ENCODE measurements around the gene LRRC30. TPM values are rescaled to one million over a fixed set of nuclear protein-coding genes. Genes with fewer than 3 reads are reported as not detected.

LRRC30 gene
- polyA plus RNA-seq, 1 donor (not counting 4 experiments of a cell fraction or from before 2014, with no cell fraction given): not detected

- Histone ChIP-seq H3K27ac (ENCODE audit: control insufficient read depth, insufficient read depth, low read length) (no peak overlapping the region), H3K4me2 (ENCODE audit: control insufficient read depth, extremely low read depth, insufficient read depth, low read depth, low read length) (no peak overlapping the region), H3K4me1 (ENCODE audit: control insufficient read depth, extremely low read depth, insufficient read depth, low read length) (no peaks in the 10 kb centered on the region), H2AFZ (ENCODE audit: control insufficient read depth, low read length) (no peak overlapping the region), H3K27me3 (ENCODE audit: control insufficient read depth, extremely low read depth, insufficient read depth, low read length) (peaks cover 3% of the 10 kb centered on the region), H3K4me3 (ENCODE audit: control insufficient read depth in 2 of 3, extremely low read depth in 1 of 3, insufficient read depth in 2 of 3, low read depth in 1 of 3, low read length in 3 of 3) (no peak overlapping the region), H4K20me1 (ENCODE audit: control insufficient read depth, extremely low read depth, insufficient read depth, low read length) (no peaks in the 10 kb centered on the region), H3K36me3 (ENCODE audit: control insufficient read depth in 2 of 2, extremely low read depth in 1 of 2, insufficient read depth in 2 of 2, low read length in 2 of 2) (no peaks in the 10 kb centered on the region), H3K9ac (ENCODE audit: control insufficient read depth, extremely low read depth, insufficient read depth, low read length) (no peak overlapping the region), H3K79me2 (ENCODE audit: control insufficient read depth, insufficient read depth, low read length) (no peaks in the 10 kb centered on the region), H3K9me1 (ENCODE audit: control insufficient read depth, extremely low read depth, insufficient read depth, low read length) (no peaks in the 10 kb centered on the region), H3K9me3 (ENCODE audit: control insufficient read depth, low read depth, low read length) (no peaks in the 10 kb centered on the region)
- dilution Hi-C loops (cut with MboI; ENCODE audit: extremely low pct_ligation_motif_present, low sequenced_read_pairs): loop anchor here (25.0 kb wide), 1 partner anchor 161 kb away; no protein-coding TSS in a partner anchor
- TF ChIP-seq CTCF (optimal IDR thresholded peaks at IDR 0.05 in 1 of 3, IDR thresholded peaks at IDR 0.05 in 1 of 3, conservative IDR thresholded peaks at IDR 0.05 in 1 of 3; ENCODE audit: extremely low read depth in 1 of 3, insufficient read depth in 2 of 3, low read length in 3 of 3) (no peak), EZH2 (IDR thresholded peaks at IDR 0.05; ENCODE audit: low read length) (no peak)
- no peak for FAIRE-seq
- no peak for DNase-seq (ENCODE audit: low read depth, low spot score)
These were observed 33.0 kb upstream of the LRRC30 start for GRCh38 chr18:7197854-7198253.

- Histone ChIP-seq H3K9me3 (ENCODE audit: control insufficient read depth, low read depth, low read length) (no peaks in the 10 kb centered on the region), H3K79me2 (ENCODE audit: control insufficient read depth, insufficient read depth, low read length) (no peaks in the 10 kb centered on the region), H3K27me3 (ENCODE audit: control insufficient read depth, extremely low read depth, insufficient read depth, low read length) (peaks cover 3% of the 10 kb centered on the region), H4K20me1 (ENCODE audit: control insufficient read depth, extremely low read depth, insufficient read depth, low read length) (no peaks in the 10 kb centered on the region), H3K9me1 (ENCODE audit: control insufficient read depth, extremely low read depth, insufficient read depth, low read length) (no peaks in the 10 kb centered on the region), H3K27ac (ENCODE audit: control insufficient read depth, insufficient read depth, low read length) (no peak overlapping the region), H3K36me3 (ENCODE audit: control insufficient read depth in 2 of 2, extremely low read depth in 1 of 2, insufficient read depth in 2 of 2, low read length in 2 of 2) (no peaks in the 10 kb centered on the region), H3K4me2 (ENCODE audit: control insufficient read depth, extremely low read depth, insufficient read depth, low read depth, low read length) (no peak overlapping the region), H3K9ac (ENCODE audit: control insufficient read depth, extremely low read depth, insufficient read depth, low read length) (no peak overlapping the region), H3K4me1 (ENCODE audit: control insufficient read depth, extremely low read depth, insufficient read depth, low read length) (no peaks in the 10 kb centered on the region), H2AFZ (ENCODE audit: control insufficient read depth, low read length) (no peak overlapping the region), H3K4me3 (ENCODE audit: control insufficient read depth in 2 of 3, extremely low read depth in 1 of 3, insufficient read depth in 2 of 3, low read depth in 1 of 3, low read length in 3 of 3) (no peak overlapping the region)
- dilution Hi-C loops (cut with MboI; ENCODE audit: extremely low pct_ligation_motif_present, low sequenced_read_pairs): loop anchor here (25.0 kb wide), 1 partner anchor 161 kb away; no protein-coding TSS in a partner anchor
- FAIRE-seq: no peak
- no peak for DNase-seq (ENCODE audit: low read depth, low spot score)
- TF ChIP-seq CTCF (optimal IDR thresholded peaks at IDR 0.05 in 1 of 3, IDR thresholded peaks at IDR 0.05 in 1 of 3, conservative IDR thresholded peaks at IDR 0.05 in 1 of 3; ENCODE audit: extremely low read depth in 1 of 3, insufficient read depth in 2 of 3, low read length in 3 of 3): no peak
- no peak for TF ChIP-seq EZH2 (IDR thresholded peaks at IDR 0.05; ENCODE audit: low read length)
These were observed 32.6 kb upstream of the LRRC30 start for GRCh38 chr18:7198326-7198725.

All from keratinocyte (primary cell).